ENCODE results near the gene LDLRAD4. TPM values are rescaled to one million over a fixed set of nuclear protein-coding genes. Genes with fewer than 3 reads are reported as not detected.
"Not testable (repeated sequence)": the region's sequence is repeated elsewhere in the genome, so short reads cannot be mapped to it uniquely, and the experiment has no call there.

LDLRAD4 gene
- polyA plus RNA-seq, 1 donor, result 8.0 TPM

DNA sequence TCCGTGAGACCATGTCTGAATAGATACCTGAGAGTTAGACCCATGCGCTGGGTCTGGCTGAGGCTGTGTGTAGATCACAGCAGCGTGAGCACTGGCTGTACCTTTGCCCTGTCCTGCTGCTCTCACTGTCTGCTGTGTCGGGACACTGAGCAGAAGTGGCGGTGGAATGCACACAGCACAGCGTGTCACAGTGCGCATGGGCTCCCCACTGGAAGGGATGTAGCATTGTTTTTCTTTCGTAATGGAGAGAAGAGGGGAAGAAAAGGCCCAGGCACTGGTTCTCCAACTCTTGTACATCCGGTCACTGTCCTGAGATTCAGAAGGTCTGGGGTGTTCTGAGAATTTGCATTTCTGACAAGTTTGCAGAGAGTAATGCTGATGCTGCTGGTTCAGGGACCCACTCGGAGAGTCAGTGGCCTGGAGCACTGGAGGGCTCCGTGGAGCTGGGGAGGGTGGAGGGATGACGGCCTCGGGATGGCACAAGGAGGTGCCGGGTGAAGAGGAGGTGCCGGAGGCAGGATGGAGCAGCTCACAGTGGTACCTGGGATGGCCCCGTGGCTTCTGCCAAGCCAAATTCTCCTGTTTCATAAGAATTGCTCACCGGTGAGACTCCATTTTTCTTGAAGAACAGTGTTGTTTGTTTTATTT is 252.8 kb downstream of the LDLRAD4 start:
- no peak for DNase-seq

DNA sequence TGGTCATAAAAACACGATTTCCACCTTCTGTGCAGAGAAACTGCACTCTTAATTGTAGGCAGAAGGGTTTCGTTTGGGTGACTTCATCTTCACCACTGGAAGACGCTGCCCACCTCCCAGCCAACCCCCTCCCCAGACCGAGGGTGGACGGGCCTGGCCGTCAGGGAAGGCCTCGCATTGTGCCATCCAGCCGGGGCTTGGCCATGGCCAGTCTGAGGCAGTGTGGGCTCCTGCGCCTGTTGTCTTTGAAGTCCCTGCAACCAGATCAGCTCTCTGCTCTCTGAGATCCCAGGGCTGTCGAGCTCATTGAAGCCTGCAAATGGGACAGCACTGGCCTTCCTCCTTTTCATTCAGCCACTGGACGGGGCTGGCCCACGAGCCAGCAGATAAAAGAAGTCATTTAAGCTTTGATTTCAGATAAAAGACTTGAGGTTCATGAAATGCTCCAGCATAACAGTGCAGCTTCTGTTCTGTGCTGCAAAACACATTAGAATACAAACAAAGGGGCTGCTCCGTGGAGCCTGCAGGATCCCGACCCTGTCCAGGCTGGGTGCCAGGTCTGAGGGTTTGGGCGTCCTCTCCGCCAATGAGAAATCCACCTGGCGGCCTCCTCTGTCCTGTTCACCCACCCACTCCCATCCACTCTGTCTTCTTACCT is 253.5 kb downstream of the LDLRAD4 start:
- no peak for DNase-seq

DNA sequence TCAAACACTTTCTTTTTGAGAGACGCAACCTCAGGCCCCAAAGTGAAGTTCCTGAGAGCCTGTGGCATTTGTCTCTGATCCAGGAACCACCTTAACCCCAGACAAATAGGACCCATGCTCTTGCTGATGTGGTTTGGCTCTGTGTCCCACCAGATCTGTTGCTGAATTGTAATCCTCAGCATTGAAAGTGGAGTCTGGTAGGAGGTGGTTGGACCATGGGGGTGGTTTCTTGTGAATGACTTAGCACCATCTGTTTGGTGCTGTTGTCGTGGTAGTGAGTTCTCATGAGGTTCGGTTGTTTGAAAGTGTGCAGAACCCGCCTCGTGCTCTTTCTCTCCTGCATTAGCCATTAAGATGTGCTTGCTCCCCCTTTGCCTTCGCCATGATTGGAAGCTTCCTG is 255.2 kb downstream of the LDLRAD4 start:
- DNase-seq, result no peak

DNA sequence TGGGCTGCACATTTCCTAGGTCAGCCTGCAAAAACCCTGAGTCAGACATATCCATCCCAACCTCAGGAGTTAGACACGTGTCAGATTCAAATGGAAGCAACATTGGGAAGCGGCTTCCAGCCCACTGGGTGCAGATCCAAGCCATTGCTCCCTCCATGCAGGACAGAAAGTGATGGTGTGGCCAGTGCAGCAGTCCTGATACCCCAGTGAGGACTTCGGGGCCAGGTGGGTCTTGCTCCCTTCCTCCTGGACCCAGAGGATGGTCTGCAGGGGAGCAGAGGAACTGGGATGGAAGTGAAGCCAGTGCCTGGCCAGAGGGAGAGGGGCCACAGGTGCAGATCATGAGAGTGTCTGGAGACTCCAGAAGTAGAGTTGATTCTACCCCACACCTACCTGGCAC is 255.8 kb downstream of the LDLRAD4 start:
- DNase-seq, result no peak

DNA sequence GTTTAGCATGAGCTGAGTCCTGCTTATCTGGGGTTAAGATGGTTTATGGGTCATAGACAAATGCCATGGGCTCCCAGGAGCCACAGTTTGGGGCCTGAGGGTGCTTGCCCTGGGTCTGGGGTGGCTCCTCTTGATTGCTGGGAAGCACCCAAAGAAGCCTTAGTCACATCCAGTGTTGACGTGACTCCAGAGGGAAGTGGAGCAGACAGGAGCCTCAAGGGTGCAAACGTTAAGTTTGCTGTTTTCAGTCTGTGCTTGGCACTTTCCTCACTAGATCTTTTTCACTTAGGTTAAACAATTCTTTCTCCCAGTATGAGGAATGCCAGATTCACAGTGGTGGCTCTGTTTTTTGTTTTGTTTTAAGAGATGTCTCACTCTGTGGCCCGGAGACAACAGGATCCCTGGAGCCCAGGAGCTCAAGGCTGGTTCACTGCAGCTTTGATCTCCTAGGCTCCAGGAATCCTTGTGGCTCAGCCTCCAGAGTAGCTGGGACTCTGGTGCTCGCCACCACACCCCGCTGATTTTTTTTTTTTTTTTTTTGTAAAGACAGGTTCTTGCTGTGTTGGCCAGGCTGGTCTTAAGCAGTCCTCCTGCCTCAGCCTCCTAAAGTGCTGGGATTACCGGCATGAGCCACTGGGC is 256.5 kb downstream of the LDLRAD4 start:
- DNase-seq, result no peak

DNA sequence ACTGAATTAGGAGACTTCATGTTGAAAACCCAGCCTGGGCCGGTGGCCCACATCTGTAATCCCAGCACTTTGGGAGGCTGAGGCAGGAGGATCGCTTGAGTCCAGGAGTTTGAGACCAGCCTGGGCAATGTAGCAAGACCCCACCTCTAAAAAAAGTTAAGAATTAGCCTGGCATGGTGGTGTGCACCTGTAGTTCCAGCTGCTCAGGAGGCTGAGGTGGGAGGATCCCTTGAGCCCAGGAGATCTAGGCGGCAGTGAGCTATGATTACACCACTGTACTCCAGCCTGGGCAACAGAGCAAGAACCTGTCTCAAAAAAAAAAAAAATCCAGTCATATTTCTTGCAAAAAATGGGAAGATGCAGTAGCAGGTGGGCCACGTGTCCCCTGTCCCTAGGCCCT is 257.8 kb downstream of the LDLRAD4 start:
- not testable (repeated sequence) for DNase-seq

DNA sequence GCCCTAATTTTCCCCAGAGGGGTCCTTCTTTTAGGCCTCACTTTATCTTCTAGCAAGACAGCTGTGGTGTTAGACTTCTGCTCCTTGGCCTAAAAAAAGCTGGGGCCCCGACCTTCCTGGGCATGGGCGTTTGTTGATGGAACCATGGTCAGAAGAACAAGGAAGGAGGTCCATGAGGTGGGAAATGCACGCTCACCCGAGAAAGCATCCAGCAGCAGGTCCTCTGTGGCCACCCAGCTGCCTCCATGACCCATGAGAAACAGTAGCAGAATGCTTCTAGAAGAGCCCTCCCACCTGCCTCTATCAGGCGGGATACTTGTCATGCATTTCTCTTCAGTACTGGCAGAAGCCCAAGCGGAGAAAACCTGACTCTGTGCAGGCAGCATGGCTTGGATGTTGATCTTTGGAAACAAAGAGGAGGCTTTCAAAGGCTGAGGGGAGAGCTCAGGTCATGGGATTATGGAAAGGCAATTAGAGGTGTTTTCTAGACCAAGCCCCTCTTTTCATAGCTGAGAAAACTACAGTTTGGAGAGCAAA is 258.7 kb downstream of the LDLRAD4 start:
- no peak for DNase-seq

DNA sequence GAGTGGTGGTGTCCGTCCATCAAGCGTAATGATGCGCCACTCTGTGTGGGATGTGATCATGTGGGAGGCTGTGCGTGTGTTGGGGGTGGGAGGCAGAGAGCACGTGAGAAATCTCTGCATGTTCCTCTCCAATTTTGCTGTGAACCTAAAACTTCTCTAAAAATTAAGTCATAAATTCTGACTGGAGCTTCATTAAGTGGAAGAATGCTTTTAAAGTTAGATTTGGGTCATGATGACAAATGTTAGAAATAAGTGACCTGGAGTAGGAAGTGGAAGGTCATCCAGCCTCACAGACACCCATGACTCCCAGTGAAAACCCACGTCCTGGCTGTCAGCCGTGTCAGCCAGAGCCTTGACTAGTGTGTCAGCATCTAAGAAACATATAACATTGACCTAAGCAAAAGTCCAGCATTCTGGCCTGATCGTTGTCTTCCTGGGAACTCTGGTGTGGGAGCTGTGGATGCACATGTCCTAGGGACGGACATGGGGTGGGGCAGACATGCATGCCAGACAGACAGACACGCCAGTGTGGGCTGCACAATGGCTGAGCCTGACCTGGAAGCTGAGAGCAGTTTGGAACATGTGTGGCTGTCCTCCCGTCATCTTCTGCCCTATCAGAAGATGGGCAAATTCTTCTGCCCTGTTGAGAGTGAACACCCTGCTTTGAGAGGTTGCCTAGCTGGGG is 262.2 kb downstream of the LDLRAD4 start:
- no peak for DNase-seq

DNA sequence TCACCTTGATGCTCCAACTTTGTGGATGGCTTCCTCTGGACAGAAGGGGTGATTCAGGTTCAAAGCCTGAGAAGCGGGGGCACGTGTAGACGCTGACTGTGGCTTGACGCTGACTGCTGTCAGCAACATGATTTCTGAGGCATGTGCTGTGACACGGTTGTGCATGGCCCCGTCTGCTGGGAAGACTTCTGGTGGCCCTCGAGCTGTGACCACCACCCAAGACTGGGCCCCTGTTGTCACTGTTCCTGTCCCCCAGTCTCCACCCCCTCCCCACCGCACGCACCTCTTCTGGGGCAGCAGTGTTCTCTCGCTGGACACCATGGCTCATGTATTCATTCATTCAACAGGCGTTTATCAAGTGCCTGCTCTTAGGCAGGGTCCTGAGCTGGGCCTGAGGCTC is 262.8 kb downstream of the LDLRAD4 start:
- DNase-seq, result no peak

DNA sequence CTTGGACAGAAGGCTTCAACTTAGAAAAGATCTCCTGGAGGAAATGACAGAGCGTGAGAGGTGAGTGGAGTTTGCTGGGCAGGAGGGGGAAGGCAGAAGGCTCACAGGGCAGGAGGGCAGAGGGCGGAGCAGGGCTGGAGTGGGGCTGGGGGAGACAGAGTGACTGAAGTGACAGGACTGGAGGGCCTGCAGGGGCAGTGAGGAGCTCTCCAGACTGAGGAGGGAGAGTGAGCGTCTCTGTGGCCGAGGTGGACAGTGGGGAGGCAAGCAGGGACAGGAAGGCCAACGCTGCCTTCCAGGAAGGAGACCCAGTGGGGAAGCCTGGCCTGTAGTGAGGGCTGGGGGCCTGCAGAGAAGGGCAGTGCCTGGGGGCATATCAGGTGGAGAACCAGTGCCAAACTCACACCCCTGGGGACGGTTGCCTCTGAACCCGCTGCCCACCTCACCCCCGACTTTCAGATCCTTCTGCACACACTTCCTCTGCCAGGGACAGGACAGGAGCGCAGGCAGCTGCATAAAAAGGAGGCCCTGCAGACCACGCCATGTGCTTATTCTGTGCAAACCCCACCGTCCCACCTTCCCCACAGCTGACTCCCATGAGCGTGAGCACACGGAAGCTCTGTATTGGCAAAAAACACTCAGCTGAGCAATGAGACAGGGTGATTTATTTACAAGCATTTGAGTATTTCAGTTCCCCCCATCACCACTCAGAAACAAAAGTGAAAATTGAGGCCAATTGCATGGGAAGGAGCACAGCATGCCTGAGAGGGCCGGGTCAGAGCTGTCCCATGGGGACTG is 263.5 kb downstream of the LDLRAD4 start:
- DNase-seq, result no peak

DNA sequence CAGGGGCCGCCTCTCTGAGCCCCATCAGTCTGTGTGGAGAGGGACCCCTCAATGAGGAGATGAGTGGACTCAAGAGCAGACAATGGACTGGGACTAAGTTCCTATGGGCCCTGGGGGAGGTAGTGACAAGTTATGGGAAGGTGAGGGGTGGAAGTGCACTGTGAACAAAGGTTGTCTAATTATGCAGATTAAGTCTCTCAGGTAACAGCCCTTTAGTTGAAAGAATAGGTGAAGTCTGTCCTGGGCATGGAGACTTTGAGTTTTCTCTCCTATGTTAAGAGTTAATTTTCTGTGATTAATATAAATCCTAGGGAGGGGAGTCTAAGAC is 264.0 kb downstream of the LDLRAD4 start:
- DNase-seq, result no peak

DNA sequence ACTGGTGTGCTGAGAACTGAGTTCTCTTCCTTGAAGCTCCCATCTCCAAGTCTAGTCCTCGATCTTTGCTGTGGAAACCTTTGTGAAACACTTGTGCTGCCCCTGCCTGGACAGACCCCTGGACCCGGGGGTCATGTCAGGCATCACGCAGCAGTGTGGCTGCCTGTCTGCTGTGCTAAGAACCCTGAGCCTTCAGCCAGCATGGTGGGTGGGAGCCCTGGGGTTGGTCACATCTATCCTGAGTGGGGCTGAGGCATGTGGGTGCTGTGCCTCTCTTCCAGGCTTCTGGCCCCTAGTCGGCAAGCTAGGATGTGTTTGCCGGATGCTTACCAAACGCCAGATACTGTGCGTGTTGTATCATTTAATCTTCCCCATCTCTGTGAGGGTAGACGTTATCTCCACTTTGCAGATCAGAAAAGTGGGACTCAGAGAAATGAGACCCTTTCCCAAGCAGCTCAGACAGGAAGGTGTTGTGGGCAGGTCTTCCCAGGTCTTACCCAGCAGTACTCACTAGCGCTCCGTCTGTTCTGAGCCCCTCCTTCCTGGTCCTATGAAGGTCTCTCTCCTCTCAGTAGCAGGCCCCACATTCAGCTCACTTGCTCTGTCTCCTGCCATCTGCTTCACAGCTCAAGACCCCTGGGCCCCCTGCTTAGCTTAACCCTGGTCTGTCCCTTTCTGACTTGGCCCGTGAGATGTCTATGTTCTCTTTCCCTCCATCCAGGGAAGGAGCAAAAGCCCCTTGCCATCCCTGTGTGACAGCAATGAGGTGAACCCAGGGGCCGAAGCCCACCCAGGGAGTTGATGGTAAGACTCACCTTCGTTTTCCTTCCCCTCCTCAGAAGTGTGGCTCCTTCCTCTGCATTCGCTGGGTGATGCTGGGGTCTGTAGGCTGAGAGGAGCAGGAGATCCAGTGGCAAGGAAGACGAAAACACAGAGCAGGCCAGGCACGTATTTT is 265.0 kb downstream of the LDLRAD4 start:
- DNase-seq, result no peak

DNA sequence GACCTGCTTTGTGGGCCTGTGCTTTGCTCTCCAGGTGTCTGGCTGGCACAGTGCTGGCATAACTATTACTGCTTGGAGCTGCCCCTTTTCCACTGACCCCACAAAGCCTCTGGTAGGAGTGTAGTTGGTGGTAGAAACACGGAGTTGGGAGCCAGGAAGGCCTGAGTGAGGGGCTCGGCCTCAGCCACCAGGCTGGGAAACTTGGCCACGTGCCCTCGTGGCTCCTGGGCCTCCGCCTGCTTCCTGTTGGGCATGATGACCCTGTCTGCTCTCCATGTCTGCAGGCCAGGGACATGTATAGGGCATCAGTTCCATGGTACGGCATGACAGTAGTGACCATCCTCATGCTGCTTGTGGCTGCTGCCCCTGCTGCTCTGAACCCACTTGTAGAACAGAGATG is 266.6 kb downstream of the LDLRAD4 start:
- no peak for DNase-seq

DNA sequence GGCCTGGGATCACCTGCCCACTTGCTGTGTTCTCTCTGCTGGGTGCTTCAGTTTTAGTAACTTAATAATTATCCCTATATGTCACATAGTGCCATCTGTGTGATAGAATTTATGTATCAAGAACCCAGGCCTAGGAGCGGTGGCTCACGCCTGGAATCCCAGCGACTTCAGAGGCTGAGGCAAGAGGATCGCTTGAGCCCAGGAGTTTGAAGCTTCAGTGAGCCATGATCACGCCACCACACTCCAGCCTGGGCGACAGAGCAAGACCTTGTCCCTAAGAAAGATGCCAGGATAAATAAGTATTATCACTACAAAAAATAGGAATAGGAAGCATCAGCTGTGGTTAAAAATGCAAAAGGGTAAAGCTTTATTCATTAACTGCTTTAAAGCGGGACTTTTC is 267.0 kb downstream of the LDLRAD4 start:
- no peak for DNase-seq

DNA sequence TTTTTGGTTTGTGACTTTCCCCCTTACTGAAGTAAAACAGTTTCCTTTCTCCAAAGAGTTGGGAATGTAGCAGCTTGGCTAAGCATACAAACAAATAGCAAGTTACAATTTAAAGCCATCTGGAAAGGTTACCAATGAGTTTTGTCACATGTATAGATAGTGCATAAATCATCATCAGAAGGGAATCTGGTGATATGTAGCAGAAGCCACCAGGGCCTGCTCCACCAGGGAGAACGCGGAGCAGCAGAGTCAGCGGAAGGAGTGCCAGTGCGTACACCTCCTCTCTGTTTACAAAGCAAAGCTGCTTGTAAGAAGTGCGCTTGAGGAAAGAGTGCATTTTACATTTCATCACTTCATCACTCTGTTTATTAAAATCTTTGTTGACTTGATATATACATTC is 267.7 kb downstream of the LDLRAD4 start:
- no peak for DNase-seq

DNA sequence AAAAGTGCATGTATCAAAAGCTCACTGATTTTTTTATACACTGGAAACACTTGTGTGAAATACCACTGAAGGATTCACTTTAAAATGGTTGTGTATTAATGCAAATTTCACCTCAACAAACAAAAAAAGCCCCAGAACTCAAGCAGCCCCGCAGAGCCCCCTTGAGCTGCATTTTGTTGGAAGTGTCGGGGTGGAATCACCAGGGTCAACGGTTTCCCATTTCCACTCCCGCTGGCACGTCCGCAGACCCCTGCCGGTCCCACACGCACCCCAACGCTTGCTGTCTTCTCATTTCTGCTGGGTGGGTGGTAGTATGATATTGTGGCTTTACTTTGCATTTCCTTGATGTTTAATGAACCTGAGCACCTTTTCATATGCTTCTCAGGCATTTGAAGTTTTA is 268.1 kb downstream of the LDLRAD4 start:
- DNase-seq, result no peak

DNA sequence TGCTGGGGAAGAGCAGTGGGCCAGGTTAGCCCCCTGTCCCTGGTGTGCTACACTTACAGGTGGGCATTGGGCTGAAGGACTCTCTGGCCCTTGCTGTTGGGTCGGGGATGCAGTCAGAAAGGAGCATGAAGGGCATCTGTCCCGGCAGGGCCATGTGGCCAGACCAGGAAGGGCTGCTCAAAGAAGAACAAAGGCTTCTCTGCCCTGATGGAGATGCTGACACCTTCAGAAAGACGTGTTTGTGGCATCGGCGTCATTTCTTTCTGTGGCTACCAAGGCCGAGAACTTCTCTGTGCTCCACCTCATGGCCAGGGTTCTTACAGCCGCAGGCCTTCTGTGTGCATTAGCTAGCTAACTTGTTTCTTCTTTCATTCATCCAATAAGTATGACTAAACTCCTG is 268.7 kb downstream of the LDLRAD4 start:
- no peak for DNase-seq

DNA sequence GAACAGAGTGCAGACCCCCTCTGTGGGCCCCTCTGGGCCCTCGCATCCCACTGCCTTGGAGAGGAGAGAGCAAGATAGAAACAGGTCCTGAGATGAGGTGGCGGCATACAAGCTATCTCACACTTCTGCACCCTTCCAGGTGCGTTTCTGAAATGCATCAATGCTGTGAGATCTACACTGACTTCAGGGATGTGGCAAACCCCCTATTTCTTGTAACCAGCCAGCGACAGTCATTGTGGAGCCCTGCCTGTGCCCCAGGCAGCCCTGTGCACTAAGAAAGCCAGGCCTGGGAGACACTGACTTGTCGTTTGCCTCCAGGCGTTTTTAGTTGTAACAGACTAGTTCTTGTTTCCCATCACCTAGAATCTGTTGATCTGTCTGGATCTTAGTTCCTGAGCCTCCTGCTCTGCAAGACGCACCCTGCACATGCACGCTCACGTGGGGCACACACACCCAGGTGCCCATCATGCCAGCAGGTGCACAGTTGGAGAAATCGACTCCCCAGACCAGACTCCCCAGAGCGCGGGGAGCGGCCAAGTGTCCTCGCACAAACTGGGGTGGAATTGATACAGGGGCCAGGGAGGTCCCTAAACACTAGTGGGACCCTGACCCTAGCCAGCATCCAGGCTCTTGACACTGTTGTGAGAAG is 269.8 kb downstream of the LDLRAD4 start:
- no peak for DNase-seq

DNA sequence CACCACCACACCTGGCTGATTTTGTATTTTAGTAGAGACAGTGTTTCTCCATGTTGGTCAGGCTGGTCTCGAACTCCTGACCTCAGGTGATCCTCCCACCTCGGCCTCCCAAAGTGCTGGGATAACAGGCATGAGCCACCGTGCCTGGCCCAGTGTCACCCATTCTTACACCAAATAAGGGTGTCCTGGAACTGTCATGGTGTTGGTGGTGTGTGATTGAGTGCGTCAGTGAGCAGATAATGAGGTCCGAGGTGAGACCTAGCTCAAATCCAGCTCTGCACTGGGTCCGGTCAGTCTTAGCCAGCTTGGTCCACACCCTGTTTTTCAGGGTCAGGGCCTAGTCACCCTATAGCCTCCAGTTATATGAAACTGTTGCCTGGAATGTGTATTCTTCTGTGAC is 270.7 kb downstream of the LDLRAD4 start:
- not testable (repeated sequence) for DNase-seq

DNA sequence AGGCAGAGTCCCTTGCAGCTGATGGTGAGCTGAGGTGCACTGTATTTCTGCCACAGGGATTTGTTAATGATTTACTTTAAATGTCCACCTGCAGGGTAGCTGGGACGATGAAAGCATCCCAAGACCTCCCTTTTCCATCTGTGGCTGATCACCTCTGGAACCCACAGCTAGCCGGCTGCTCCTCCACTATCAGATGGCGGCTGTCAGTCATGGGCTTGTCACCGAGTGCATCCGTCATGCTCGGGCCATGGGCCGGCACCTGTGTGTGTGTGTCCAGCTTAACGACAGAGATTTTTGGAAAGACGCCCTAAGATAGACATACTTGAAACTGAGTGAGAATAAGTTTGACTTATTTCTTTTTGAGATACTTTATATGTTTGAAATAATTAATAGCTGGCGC is 272.6 kb downstream of the LDLRAD4 start:
- no peak for DNase-seq

DNA sequence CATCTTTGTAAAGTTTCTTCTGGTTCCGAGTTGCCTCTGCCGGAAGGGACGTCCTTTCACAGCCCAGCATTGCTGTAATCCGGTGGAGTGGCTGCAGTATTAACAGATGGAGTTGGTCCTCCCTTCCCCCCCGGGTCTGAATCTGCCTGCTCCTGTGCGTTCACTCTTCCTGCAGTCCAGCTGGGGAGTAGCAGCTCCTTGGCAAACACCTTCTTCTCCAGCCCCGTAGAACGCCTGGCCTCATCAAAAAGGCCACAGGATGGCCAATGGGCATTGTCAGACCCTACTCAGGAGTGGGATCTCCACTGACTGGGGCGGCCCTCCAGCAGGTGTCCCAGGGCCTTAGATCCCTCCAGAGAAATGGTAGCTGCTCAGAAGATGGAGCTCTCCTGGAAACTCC is 273.8 kb downstream of the LDLRAD4 start:
- no peak for DNase-seq
